ENCODE measurements around the gene ZNF324. TPM values are rescaled to one million over a fixed set of nuclear protein-coding genes. Genes with fewer than 3 reads are reported as not detected.

ZNF324 gene
- total RNA-seq, 1 experiment from 2014 or later: 11.3 TPM

DNA sequence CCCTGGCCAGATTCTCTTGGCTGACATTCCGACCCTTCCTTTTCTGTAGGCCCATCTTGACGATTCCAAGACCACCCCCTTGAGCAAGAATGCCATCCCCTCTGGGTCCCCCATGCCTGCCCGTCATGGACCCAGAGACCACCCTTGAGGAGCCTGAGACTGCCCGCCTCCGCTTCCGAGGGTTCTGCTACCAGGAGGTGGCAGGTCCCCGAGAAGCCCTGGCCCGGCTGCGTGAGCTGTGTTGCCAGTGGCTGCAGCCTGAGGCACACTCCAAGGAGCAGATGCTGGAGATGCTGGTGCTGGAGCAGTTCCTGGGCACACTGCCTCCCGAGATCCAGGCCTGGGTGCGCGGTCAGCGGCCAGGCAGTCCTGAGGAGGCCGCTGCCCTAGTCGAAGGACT lies 10.2 kb downstream of the ZNF324 start (continued):
- TF ChIP-seq SRF (IDR thresholded peaks at IDR 0.05; ENCODE audit: low read depth) (no peak), EZH2 (IDR thresholded peaks at IDR 0.05) (no peak)
- TF ChIP-seq, protein P1, sequence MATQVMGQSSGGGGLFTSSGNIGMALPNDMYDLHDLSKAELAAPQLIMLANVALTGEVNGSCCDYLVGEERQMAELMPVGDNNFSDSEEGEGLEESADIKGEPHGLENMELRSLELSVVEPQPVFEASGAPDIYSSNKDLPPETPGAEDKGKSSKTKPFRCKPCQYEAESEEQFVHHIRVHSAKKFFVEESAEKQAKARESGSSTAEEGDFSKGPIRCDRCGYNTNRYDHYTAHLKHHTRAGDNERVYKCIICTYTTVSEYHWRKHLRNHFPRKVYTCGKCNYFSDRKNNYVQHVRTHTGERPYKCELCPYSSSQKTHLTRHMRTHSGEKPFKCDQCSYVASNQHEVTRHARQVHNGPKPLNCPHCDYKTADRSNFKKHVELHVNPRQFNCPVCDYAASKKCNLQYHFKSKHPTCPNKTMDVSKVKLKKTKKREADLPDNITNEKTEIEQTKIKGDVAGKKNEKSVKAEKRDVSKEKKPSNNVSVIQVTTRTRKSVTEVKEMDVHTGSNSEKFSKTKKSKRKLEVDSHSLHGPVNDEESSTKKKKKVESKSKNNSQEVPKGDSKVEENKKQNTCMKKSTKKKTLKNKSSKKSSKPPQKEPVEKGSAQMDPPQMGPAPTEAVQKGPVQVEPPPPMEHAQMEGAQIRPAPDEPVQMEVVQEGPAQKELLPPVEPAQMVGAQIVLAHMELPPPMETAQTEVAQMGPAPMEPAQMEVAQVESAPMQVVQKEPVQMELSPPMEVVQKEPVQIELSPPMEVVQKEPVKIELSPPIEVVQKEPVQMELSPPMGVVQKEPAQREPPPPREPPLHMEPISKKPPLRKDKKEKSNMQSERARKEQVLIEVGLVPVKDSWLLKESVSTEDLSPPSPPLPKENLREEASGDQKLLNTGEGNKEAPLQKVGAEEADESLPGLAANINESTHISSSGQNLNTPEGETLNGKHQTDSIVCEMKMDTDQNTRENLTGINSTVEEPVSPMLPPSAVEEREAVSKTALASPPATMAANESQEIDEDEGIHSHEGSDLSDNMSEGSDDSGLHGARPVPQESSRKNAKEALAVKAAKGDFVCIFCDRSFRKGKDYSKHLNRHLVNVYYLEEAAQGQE (IDR thresholded peaks at IDR 0.05; ENCODE audit: low read depth): no peak

DNA sequence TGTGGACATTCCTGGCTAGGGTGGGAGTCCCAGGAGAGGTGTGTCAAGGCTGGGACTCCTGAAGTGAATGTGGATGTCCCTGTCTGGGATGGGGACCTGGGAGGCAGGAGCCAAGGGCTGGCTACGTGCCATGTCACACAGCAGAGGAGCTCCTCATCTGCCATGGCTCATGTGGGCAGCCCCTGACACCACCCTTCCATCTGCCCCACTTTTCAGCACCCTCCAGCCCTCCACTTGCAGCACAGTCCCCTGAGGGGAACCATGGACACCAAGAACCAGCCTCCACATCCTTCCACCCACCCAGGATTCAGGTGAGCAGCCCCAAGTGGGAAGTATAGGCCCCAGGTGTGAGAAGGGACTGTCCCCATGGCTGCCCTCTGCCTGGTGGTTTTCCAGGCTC lies 11.0 kb downstream of the ZNF324 start:
- Histone ChIP-seq H3K36me3 (ENCODE audit: control insufficient read depth in 1 of 2, insufficient read depth in 2 of 2, low read length in 2 of 2) (no peaks in the 10 kb centered on the region; a peak in 2 of 4 replicates), H3K4me1 (ENCODE audit: control insufficient read depth in 1 of 2, insufficient read depth in 2 of 2, low read length in 2 of 2) (peaks cover 13 to 25% of the 10 kb centered on the region in 2 experiments), H3K9me3 (ENCODE audit: control insufficient read depth in 1 of 2, insufficient read depth in 1 of 2, low read depth in 1 of 2, low read length in 2 of 2) (no peaks in the 10 kb centered on the region), H3K27ac (ENCODE audit: low read depth, low read length) (0 out of 2 replicates have a peak overlapping the region, but pooled peaks have one; percentile 69), H3K4me2 (ENCODE audit: low read length) (no peak overlapping the region), H3K9me2 (ENCODE audit: insufficient read depth) (no peaks in the 10 kb centered on the region), H2AFZ (ENCODE audit: low read depth, low read length, poor library complexity, severe bottlenecking) (no peak overlapping the region), H3K4me3 (replicated peaks in 1 of 2; ENCODE audit: low read depth in 1 of 2, low read length in 2 of 2) (no peak overlapping the region), H3K27me3 (ENCODE audit: insufficient read depth, low read length) (no peaks in the 10 kb centered on the region), H3K79me2 (ENCODE audit: insufficient read depth, low read length) (no peaks in the 10 kb centered on the region), H4K20me1 (ENCODE audit: insufficient read depth) (no peaks in the 10 kb centered on the region), H3K9ac (ENCODE audit: low read length) (no peak overlapping the region)
- ChIA-PET CTCF (no interaction called here), RAD21 (ENCODE audit: low non-redundant PET in 1 of 2, low total read pairs in 2 of 2, uncharacterized antibody in 2 of 2, unreplicated experiment in 2 of 2) (no interaction called here), POLR2A (no interaction called here)
- TF ChIP-seq POLR2A (IDR thresholded peaks at IDR 0.05; ENCODE audit: borderline replicate concordance, extremely low read depth, insufficient read depth, insufficient read length): no peak
- TF ChIP-seq, protein P1 (IDR thresholded peaks at IDR 0.05; ENCODE audit: low read depth): no peak
- TF ChIP-seq, protein P2, sequence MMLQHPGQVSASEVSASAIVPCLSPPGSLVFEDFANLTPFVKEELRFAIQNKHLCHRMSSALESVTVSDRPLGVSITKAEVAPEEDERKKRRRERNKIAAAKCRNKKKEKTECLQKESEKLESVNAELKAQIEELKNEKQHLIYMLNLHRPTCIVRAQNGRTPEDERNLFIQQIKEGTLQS (IDR thresholded peaks at IDR 0.05): no peak
- TF ChIP-seq, protein P3, sequence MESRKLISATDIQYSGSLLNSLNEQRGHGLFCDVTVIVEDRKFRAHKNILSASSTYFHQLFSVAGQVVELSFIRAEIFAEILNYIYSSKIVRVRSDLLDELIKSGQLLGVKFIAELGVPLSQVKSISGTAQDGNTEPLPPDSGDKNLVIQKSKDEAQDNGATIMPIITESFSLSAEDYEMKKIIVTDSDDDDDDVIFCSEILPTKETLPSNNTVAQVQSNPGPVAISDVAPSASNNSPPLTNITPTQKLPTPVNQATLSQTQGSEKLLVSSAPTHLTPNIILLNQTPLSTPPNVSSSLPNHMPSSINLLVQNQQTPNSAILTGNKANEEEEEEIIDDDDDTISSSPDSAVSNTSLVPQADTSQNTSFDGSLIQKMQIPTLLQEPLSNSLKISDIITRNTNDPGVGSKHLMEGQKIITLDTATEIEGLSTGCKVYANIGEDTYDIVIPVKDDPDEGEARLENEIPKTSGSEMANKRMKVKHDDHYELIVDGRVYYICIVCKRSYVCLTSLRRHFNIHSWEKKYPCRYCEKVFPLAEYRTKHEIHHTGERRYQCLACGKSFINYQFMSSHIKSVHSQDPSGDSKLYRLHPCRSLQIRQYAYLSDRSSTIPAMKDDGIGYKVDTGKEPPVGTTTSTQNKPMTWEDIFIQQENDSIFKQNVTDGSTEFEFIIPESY (IDR thresholded peaks at IDR 0.05; ENCODE audit: extremely low read depth, insufficient replicate concordance, low read length): no peak
- TF ChIP-seq CEBPB (IDR thresholded peaks at IDR 0.05; ENCODE audit: low read depth): no peak
- no peak for TF ChIP-seq TCF7L2 (IDR thresholded peaks at IDR 0.05; ENCODE audit: borderline replicate concordance, extremely low read depth, insufficient read depth, insufficient read length)
- TF ChIP-seq SP1 (IDR thresholded peaks at IDR 0.05; ENCODE audit: low read depth): no peak
- TF ChIP-seq EZH2phosphoT487 (IDR thresholded peaks at IDR 0.05; ENCODE audit: borderline replicate concordance): no peak
- TF ChIP-seq EGR1 (IDR thresholded peaks at IDR 0.05; ENCODE audit: low read depth): no peak
- no peak for TF ChIP-seq SRF (IDR thresholded peaks at IDR 0.05; ENCODE audit: low read depth)
- TF ChIP-seq YY1 (IDR thresholded peaks at IDR 0.05; ENCODE audit: extremely low read depth, insufficient replicate concordance, low read depth, low read length): no peak
- TF ChIP-seq ZNF274 (IDR thresholded peaks at IDR 0.05; ENCODE audit: low read depth, low read length): no peak
- BruUV-seq (replicated peaks): no TSS peak
- DNase-seq (ENCODE audit: low read depth, low spot score) (no peak), ATAC-seq (no peak)
- intact Hi-C loops (cut with micrococcal nuclease): no loop called here

Measured in HCT116 (cell line).